ENCODE data around the gene TSPYL1. TPM values are rescaled to one million over a fixed set of nuclear protein-coding genes. Genes with fewer than 3 reads are reported as not detected.

The TSPYL1 gene
- total and polyA plus RNA-seq, 2 of the 8 experiments (the other 6 are each of a cell fraction or from before 2014, with no cell fraction given), result 33.2 to 79.1 TPM

- Histone ChIP-seq H4K5ac (ENCODE audit: insufficient read length, low read depth, low read length) (no peak overlapping the region), H3K79me1 (ENCODE audit: low read depth, low read length) (no peaks in the 10 kb centered on the region), H3K36me3 (ENCODE audit: control insufficient read depth in 2 of 4, insufficient read depth in 4 of 4, low read length in 3 of 4) (no peaks in the 10 kb centered on the region), H3K9me3 (ENCODE audit: insufficient read depth in 2 of 2, low read depth in 1 of 2, low read length in 1 of 2) (peaks cover 6 to 7% of the 10 kb centered on the region in 2 experiments), H3K23ac (ENCODE audit: insufficient read length) (no peak overlapping the region), H3K23me2 (ENCODE audit: low read depth, low read length) (no peaks in the 10 kb centered on the region), H4K91ac (replicated peaks; ENCODE audit: insufficient read length, low read length) (no peak overlapping the region), H2BK12ac (ENCODE audit: low read depth, low read length) (no peak overlapping the region), H3K27me3 (replicated peaks in 1 of 4; ENCODE audit: control insufficient read depth in 3 of 4, extremely low read depth in 1 of 4, insufficient read depth in 3 of 4, low read length in 3 of 4) (no peaks in the 10 kb centered on the region), H3K4ac (replicated peaks; ENCODE audit: insufficient read length, low read depth, low read length) (no peak overlapping the region), H2AK5ac (ENCODE audit: low read depth, low read length) (no peak overlapping the region), H3K14ac (ENCODE audit: insufficient read length) (no peak overlapping the region), H4K8ac (ENCODE audit: extremely low read depth, insufficient read depth, low read length) (no peak overlapping the region), H2BK20ac (ENCODE audit: low read length) (no peak overlapping the region), H3K4me3 (ENCODE audit: extremely low read depth in 1 of 4, insufficient read depth in 2 of 4, low read depth in 3 of 4, low read length in 4 of 4) (no peak overlapping the region), H2AFZ (ENCODE audit: low read length) (no peak overlapping the region), H4K20me1 (replicated peaks in 1 of 2; ENCODE audit: control insufficient read depth in 1 of 2, insufficient read depth in 2 of 2, low read length in 2 of 2) (peaks cover 0 to 1% of the 10 kb centered on the region in 2 experiments), H3K56ac (replicated peaks; ENCODE audit: insufficient read length, low read depth, low read length) (no peak overlapping the region), H2BK5ac (ENCODE audit: low read depth, low read length) (no peak overlapping the region), H3K79me2 (ENCODE audit: control insufficient read depth in 1 of 2, insufficient read depth in 2 of 2, low read length in 2 of 2) (no peaks in the 10 kb centered on the region), H3K18ac (ENCODE audit: extremely low read depth, low read length) (no peak overlapping the region), H3K9ac (replicated peaks in 1 of 4; ENCODE audit: extremely low read depth in 1 of 4, low read depth in 3 of 4, low read length in 3 of 4) (no peak overlapping the region), H3K4me2 (ENCODE audit: insufficient read depth in 1 of 2, low read depth in 2 of 2, low read length in 2 of 2) (no peak overlapping the region), H2BK120ac (replicated peaks; ENCODE audit: low read depth, low read length) (no peak overlapping the region), H3K4me1 (replicated peaks in 1 of 4; ENCODE audit: control insufficient read depth in 3 of 4, insufficient read depth in 4 of 4, low read length in 3 of 4) (no peaks in the 10 kb centered on the region), H2BK15ac (ENCODE audit: low read length) (no peak overlapping the region), H3K27ac (ENCODE audit: low read depth, low read length) (no peak overlapping the region)
- 91% methylated on average over 3 of the region's 3 CpGs; no CpG with 5 or more reads in 1 of the 2 experiments for WGBS, 2 experiments (ENCODE audit: extremely low coverage in 1 of 2, insufficient coverage in 1 of 2, insufficient read length in 1 of 2, insufficient replicate concordance in 2 of 2, low coverage in 1 of 2, low lambda C conversion rate in 2 of 2, missing lambda C conversion rate in 1 of 2)
- CTCF ChIA-PET (ENCODE audit: partially characterized antibody), result interaction anchor here (1.0 to 1.2 kb wide), 2 partner anchors 8 to 10 kb away, joined by 3 to 4 read pairs; no protein-coding TSS in a partner anchor
- FAIRE-seq (no peak), DNase-seq (ENCODE audit: low read depth in 1 of 2, low spot score in 2 of 2) (no peak)
- POLR2A ChIA-PET (ENCODE audit: partially characterized antibody), result no interaction called here
- TF ChIP-seq EP300 (IDR thresholded peaks at IDR 0.05; ENCODE audit: borderline replicate concordance in 1 of 2, low read depth in 2 of 2, low read length in 2 of 2), result no peak
- TF ChIP-seq FOSL1 (IDR thresholded peaks at IDR 0.05; ENCODE audit: insufficient read depth, low read depth, low read length), result no peak
- TF ChIP-seq CTCF (IDR thresholded peaks at IDR 0.05; ENCODE audit: control extremely low read depth in 1 of 3, insufficient read depth in 1 of 3, low read depth in 1 of 3, low read length in 3 of 3), result no peak
- TF ChIP-seq ATF3 (IDR thresholded peaks at IDR 0.05; ENCODE audit: insufficient read depth, low read depth, low read length), result no peak
- no peak for TF ChIP-seq CBX8 (IDR thresholded peaks at IDR 0.05; ENCODE audit: borderline replicate concordance, low read depth, low read length)
- TF ChIP-seq CREB1 (IDR thresholded peaks at IDR 0.05), result no peak
- no peak for TF ChIP-seq ATF2 (IDR thresholded peaks at IDR 0.05; ENCODE audit: low read length)
- TF ChIP-seq TAF1 (IDR thresholded peaks at IDR 0.05; ENCODE audit: low read depth, low read length), result no peak
- TF ChIP-seq BRCA1 (IDR thresholded peaks at IDR 0.05; ENCODE audit: low read depth, low read length), result no peak
Observed at GRCh38 chr6:116298273-116298672, 18.5 kb upstream of the TSPYL1 start.

Measured in H1 (cell line).